WI38 (cell line): ENCODE results near the gene AGL.
"Not testable (repeated sequence)": the region's sequence is repeated elsewhere in the genome, so short reads cannot be mapped to it uniquely, and the experiment has no call there.

Experiments
- H3K4me3 ChIP-seq: 2 replicates; pipeline ENCODE4 v1.5.1; 2011; ENCODE audit warnings: low read depth, mild to moderate bottlenecking, control low read depth, low read length
- TF ChIP-seq, protein P1 (sequence below): IDR thresholded peaks from 2 replicates; pipeline ENCODE4 v1.5.1; 2012; ENCODE audit warnings: low read depth, mild to moderate bottlenecking, control low read depth, low read length

Gene AGL

DNA sequence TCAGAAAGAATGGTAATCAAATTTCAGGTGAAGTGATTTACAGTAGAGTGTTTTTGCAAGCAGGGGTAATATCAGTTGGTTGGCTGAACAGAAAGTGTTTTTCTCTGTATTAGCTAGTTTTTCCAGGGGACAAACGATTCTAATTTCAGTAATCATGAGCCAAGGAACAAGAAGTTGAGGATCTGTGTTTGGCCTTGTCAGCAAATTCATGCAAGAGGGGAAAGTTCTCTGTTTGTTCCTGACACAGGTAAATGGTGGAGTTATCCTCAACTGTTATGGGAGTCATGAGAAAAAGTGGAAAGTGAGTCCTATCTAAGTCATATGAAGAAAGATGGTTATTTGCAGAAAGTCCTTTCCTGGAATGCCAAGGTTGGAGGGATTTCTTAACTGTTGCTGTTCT, 95.0 kb downstream of the AGL start:
- TF ChIP-seq, protein P1, sequence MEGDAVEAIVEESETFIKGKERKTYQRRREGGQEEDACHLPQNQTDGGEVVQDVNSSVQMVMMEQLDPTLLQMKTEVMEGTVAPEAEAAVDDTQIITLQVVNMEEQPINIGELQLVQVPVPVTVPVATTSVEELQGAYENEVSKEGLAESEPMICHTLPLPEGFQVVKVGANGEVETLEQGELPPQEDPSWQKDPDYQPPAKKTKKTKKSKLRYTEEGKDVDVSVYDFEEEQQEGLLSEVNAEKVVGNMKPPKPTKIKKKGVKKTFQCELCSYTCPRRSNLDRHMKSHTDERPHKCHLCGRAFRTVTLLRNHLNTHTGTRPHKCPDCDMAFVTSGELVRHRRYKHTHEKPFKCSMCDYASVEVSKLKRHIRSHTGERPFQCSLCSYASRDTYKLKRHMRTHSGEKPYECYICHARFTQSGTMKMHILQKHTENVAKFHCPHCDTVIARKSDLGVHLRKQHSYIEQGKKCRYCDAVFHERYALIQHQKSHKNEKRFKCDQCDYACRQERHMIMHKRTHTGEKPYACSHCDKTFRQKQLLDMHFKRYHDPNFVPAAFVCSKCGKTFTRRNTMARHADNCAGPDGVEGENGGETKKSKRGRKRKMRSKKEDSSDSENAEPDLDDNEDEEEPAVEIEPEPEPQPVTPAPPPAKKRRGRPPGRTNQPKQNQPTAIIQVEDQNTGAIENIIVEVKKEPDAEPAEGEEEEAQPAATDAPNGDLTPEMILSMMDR, result no peak
- no peak overlapping the region for H3K4me3 ChIP-seq

GRCh38 chr1:99950486-99950885, 100.3 kb downstream of the AGL start:
- TF ChIP-seq, protein P1, result no peak
- H3K4me3 ChIP-seq, result no peak overlapping the region

DNA sequence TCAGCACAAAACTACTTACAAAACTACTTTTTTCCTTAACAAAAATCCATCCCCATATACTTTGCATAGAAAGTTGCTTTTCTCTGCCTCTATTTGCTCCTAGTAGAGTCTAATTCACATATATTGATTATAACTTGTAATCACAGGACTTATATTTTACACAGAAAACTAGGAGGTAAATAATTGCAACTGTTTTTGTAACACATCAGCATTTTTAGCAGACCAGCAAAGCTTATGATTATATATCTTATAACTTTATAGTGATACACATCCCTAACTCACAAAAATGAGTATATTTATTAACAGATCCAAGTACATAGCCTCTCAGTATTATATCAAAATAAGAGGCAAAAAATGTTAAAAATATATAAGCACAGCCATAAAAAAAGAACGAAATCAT, 102.4 kb downstream of the AGL start:
- no peak overlapping the region for H3K4me3 ChIP-seq
- TF ChIP-seq, protein P1, result no peak

- H3K4me3 ChIP-seq, result no peak overlapping the region
- TF ChIP-seq, protein P1, result no peak
Measured at GRCh38 chr1:99955375-99955774, 105.2 kb downstream of the AGL start.

DNA sequence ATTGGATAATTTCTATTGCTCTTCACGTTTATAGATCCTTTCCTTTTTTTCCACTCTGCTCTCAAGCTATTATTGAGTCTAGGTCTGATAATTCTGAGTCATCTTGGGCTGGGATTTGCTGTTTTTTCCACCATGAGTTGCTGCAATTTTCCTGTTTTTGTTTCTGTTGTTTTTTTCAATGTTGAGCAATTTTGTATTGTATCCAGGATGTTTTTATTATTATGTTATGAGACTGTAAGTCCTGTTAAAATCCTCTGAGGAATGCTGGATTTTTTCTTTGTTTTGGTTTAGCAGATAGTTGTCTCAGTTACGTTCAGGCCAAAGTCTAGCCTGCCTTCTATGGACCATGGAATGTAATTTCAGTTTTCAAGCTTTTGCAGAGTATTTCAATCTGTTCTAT, 106.6 kb downstream of the AGL start:
- TF ChIP-seq, protein P1, result no peak
- H3K4me3 ChIP-seq, result no peak overlapping the region

DNA sequence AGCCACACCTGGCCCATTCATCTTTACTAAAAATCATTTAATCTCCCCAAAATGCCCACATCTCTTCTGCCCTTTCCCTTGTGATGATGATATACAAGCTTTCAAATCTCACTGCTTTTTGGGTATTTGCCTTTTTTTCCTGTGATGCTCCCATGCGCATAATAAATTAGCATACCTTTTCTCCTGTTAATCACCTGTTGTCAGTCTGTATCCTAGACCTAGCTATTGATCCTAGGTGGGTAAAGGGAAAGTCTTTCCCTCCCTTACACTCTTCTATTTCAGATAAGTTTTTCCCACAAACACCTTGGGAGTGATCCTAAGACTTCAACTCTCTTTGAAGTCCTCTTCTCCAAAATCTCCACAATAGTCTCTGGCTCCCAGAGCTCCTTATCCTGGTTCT, 107.7 kb downstream of the AGL start:
- no peak overlapping the region for H3K4me3 ChIP-seq
- TF ChIP-seq, protein P1, result no peak

GRCh38 chr1:99959189-99959705, 109.1 kb downstream of the AGL start:
- H3K4me3 ChIP-seq, result not testable (repeated sequence)

GRCh38 chr1:99960260-99960659, 110.1 kb downstream of the AGL start:
- H3K4me3 ChIP-seq, result not testable (repeated sequence)
